Stimulated activated effector memory CD8-positive, alpha-beta T cell treated with anti-CD3 and anti-CD28 coated beads, Interleukin-12 subunit alpha, Interleukin-12 subunit beta, amount 100 ng/mL, for 72 hours (primary cell): ENCODE results near the gene UNC93A.
"Not testable (repeated sequence)": the region's sequence is repeated elsewhere in the genome, so short reads cannot be mapped to it uniquely, and the experiment has no call there.

Experiments used
- ATAC-seq: fragments of 150-1000 bp; cut with Tn5 transposase; 2 replicates; pipeline ENCODE4 v1.10.0; 2021
- DNase-seq, 2 donors: peaks; one replicate each; pipeline ENCODE4 v3.0.0; 2021 to 2022; ENCODE audit warnings: low spot score in 2 of 2
- H3K27ac Mint-ChIP-seq: one replicate; pipeline ENCODE4 v1.8.0; 2022; ENCODE audit warnings: mild to moderate bottlenecking, mixed read lengths
- H3K36me3 Mint-ChIP-seq: one replicate; pipeline ENCODE4 v1.8.0; 2022; ENCODE audit warnings: mild to moderate bottlenecking, mixed read lengths
- H3K4me1 Mint-ChIP-seq: one replicate; pipeline ENCODE4 v1.8.0; 2022; ENCODE audit warnings: mixed read lengths
- H3K4me3 Mint-ChIP-seq: one replicate; pipeline ENCODE4 v1.8.0; 2022; ENCODE audit warnings: mild to moderate bottlenecking, mixed read lengths
- H3K9me3 Mint-ChIP-seq: one replicate; pipeline ENCODE4 v1.8.0; 2022; ENCODE audit warnings: mixed read lengths

The UNC93A gene

DNA sequence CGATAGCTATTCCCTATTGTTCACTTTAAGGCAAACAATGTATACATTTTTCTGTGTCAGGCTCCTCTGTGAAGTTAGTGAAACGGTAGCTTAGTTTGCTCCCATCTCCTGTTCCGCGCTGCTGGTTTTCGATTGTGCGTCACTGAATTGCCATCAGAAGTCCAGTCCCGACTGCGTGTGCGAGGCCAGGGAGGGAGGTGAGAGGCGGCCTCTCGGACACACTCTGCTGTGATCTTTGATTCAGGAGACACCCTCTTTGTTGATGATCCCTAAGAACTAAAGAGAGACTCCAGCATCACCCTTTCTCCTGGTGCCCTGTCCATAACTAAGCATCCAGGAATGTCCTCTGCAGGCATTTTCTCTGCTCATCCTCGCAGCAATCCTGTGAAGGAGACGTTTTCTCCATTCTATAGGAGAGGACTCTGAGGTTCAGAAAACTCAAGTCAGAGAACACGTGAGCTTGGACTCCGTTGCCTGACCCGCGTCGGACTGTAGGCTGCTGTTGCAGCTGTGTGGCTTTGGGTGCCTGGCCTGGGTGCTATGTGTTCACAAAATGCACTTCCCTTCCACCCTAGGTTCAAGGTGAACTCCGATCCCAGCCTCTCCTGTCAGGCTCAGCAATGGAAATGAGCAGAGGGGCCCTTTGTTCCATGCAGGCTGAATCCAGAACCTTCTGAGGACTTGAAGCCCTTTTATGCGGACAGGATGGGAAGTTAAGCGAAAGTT is 24.1 kb upstream of the UNC93A start:
- Mint-ChIP-seq H3K27ac (no peak overlapping the region), H3K4me1 (no peaks in the 10 kb centered on the region), H3K9me3 (no peaks in the 10 kb centered on the region), H3K36me3 (no peaks in the 10 kb centered on the region), H3K4me3 (no peak overlapping the region)
- DNase-seq = no peak
- no peak for ATAC-seq

DNA sequence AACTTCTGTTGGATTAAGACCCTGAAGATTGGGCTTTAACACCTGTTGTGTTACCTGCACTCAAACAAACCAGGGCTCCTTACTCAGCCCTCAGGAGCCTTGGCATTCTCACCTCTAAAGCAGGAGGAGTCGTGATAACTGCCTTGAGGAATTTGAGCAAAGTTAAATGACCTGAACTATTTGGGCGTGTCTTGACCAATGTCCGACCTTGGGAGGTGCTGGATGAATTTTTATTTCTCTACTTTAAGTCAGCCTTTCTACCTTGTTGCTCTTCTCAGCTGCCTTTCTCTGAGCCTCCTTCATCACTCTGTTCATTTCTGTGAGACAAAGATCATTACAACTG is 23.6 kb upstream of the UNC93A start:
- not testable (repeated sequence) for H3K27ac Mint-ChIP-seq, ATAC-seq, H3K36me3 Mint-ChIP-seq, H3K4me3 Mint-ChIP-seq, DNase-seq, H3K9me3 Mint-ChIP-seq, H3K4me1 Mint-ChIP-seq

DNA sequence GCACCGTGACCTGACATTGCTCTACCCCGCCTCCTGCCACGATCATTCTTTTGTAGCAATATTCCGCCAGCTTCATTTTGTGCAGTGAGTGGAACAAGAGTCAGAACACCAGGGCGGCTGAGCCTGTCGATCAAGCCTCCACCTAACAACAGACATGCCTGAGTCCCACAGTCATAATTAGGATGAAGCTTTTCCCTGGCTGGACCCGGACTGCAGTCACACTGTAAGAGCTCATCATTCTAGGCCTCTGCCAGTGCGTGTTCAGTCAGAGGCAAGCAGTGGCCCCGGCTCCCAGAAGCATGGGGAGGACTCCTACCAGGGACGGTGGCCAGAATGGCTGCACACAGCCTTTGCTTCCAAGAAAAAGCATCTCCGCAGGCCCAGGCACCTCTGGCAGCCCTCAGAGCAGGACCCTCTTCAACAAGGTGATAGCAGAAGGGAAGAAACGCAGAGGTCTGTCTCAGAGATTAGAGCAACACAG is 23.2 kb upstream of the UNC93A start:
- H3K9me3 Mint-ChIP-seq = no peaks in the 10 kb centered on the region
- no peaks in the 10 kb centered on the region for H3K4me1 Mint-ChIP-seq
- H3K36me3 Mint-ChIP-seq = no peaks in the 10 kb centered on the region
- H3K27ac Mint-ChIP-seq = no peak overlapping the region
- ATAC-seq (no peak), DNase-seq (no peak)
- no peak overlapping the region for H3K4me3 Mint-ChIP-seq

DNA sequence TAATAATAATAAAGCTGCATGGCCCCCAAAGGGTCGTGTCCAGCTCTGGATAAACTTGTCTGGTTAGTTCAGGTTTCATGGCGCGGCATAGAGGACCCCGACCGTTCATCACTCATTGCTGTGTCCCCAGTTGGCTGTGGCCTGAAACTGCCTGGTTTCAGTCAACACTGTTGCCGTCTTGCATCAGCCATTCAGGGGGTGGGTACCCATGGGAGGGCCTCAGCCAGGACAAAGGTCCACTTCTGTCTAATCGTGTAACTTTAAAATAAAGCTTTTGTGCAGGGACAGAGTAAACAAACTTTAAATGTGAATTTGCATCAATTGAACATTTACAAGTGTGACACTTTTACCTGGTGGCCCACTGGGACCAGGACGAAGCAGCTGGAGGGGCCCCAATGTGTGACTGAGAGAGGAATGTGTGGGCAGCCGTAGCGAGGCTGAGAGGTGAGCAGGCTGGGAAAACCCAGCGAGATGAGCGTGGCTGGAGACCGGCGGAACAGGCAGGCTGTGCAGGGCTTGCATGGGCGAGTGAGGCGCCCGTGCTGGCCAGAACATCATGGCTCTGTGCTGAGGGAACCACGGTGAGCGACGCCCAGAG is 22.3 kb upstream of the UNC93A start:
- Mint-ChIP-seq H3K4me3 (no peak overlapping the region), H3K27ac (no peak overlapping the region), H3K9me3 (no peaks in the 10 kb centered on the region), H3K36me3 (no peaks in the 10 kb centered on the region), H3K4me1 (no peaks in the 10 kb centered on the region)
- DNase-seq = no peak
- ATAC-seq = no peak

DNA sequence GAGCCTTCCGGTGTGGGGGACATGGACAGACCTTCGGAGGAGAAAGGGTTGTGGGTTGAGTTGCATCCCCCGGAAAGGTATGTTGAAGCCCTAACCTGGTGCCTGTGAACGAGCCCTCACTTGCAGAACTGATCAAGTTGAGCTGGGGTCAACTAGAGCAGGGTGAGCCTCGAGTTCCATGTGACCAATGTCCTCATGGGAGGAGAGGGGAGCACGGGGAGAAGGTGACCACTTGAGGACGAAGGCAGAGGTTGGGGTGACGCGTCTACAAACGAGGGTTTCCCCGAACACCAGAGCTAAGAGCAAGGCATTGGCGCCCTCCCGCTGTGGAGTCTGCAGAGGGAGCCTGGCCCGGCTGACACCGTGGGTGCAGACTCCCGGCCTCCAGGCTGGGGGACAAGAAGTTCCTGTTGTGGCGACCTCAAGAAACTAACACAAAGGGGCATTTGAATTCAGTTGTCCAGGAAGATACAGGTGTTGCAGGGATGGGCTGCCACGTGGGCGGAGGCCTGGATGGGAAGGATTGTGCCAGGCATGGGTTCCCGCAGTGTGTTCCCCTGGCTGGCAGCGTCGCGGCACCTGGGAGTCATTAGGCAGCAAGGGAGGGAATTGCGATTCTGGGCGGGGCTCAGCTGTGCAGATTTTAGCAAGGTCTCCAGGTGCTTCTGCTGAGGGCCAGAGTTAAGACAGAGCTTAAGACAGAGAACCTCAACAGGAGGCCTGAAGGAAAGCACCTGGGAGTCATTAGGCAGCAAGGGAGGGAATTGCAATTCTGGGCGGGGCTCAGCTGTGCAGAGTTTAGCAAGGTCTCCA is 20.4 kb upstream of the UNC93A start:
- Mint-ChIP-seq H3K9me3 (no peaks in the 10 kb centered on the region), H3K27ac (no peak overlapping the region), H3K36me3 (no peaks in the 10 kb centered on the region), H3K4me1 (no peaks in the 10 kb centered on the region), H3K4me3 (no peak overlapping the region)
- no peak for DNase-seq
- ATAC-seq = no peak

DNA sequence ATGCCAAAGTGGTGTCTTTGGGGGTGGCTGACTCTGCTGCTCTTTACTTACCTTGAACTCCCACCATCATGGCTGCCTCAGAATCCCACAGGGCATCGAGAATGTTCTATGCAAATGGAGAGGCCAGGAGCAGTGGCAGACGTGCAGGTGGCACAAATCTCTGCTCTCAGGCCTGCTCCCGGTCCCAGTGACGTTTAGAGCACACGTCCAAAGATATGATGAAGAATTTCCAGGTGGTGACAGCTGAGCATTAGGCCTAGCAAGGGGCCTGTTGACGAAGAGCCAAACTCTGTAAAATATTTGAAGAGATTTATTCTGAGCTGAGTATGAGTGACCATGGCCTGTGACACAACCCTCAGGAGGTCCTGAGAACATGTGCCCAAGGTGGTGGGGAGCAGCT is 19.0 kb upstream of the UNC93A start:
- H3K36me3 Mint-ChIP-seq = no peaks in the 10 kb centered on the region
- no peak overlapping the region for H3K27ac Mint-ChIP-seq
- no peaks in the 10 kb centered on the region for H3K4me1 Mint-ChIP-seq
- no peaks in the 10 kb centered on the region for H3K9me3 Mint-ChIP-seq
- no peak overlapping the region for H3K4me3 Mint-ChIP-seq
- ATAC-seq (no peak), DNase-seq (no peak)

DNA sequence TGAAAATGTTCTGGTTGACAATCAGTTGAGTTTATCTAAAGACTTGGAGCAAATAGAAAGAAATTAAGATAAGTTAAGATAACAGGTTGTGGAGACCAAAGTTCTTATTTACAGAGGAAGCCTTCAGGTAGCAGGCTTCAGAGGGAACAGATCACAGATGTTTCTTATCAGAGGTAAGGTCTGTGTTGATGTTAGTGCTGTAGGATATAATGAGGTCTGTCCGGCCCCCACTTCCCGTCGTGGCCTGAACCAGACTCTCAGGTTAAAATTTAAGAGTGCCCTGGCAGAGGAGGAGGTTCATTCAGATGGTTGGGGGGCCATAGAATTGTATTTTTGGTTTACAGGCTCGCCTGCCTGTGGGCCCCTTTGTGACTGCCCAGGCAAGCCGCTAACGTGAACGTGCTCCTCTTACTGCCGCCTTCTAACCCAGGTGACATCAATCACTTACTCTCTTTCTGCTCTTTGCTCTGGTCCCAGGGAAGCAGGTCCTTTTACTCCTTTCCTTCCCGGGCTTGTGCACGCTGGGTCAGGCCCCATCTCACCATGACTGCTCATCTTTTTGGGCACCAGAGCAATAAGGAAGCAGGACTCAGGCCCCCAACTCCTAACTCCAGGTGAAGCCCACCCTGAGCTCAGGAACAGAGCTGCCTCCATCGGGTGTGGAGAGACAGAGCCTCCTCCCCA is 18.3 kb upstream of the UNC93A start:
- Mint-ChIP-seq H3K36me3 (no peaks in the 10 kb centered on the region), H3K27ac (peak overlapping the region; percentile 30), H3K4me3 (no peak overlapping the region), H3K4me1 (no peaks in the 10 kb centered on the region), H3K9me3 (no peaks in the 10 kb centered on the region)
- no peak for ATAC-seq
- DNase-seq = no peak

DNA sequence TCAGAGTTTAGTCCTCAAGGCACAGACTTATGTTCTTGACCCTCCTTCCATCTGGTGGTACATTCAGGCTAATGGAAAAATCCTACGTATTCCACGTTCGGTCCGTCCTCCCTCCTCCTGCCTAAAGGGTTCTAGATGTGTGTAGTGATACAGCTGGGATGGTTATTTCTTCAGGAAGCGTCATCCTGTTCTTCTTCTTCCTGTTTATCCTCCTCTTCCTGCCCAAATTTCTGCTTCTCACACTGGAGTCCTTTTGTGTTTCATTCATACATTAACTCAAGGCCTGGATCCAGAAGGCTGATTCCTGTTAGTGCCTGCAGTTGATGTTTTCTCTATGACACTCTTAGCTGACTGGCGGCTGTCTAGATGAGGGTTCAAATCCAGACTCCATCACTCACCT is 16.8 kb upstream of the UNC93A start:
- no peak overlapping the region for H3K4me3 Mint-ChIP-seq
- DNase-seq (no peak), ATAC-seq (no peak)
- no peaks in the 10 kb centered on the region for H3K9me3 Mint-ChIP-seq
- H3K4me1 Mint-ChIP-seq = no peaks in the 10 kb centered on the region
- H3K27ac Mint-ChIP-seq = no peak overlapping the region
- no peaks in the 10 kb centered on the region for H3K36me3 Mint-ChIP-seq

DNA sequence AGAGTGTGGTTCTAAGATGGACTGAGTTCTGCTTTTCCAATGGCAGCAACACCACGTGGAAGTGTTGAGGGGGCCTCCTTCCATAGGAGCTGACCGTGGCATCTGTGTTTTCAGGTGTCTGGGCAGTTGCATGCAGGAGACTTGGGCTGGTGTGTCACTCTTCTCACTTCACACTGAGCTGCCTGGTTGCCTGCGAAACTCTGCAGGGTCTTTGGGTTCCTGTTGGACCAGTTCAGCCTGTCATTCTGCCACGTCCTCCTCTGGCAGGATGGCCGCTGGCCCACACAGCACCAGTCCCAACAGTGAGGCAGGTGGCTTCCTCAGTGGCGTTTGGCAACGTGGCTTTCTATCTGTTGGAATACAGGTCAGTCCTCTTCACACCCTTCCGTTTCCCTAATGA is 16.1 kb upstream of the UNC93A start:
- no peak for DNase-seq

DNA sequence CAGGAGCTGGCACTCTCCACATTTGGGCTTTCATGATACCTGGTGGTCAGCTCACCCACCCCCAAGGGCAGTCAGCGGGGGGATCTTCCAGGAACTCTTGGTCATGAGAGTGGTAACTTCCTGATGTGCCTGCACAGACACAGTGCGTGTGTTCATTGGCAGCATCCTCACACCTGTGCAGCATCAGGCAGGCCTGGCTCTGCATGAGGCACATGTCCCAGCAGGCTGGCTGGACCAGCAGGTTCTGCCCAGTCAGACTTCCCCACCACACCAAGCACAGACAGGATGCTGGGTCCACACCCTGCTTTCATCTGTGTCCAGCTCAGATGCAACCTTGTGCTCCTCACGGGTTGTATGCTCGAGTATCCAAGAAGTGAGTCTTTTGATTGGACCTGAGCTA is 15.7 kb upstream of the UNC93A start:
- Mint-ChIP-seq H3K4me1 (no peaks in the 10 kb centered on the region), H3K4me3 (no peak overlapping the region), H3K36me3 (no peaks in the 10 kb centered on the region), H3K9me3 (no peaks in the 10 kb centered on the region), H3K27ac (peak overlapping the region; percentile 77)
- ATAC-seq (no peak), DNase-seq (no peak)

More for the DNA sequence above, 16.1 kb upstream of the UNC93A start:
- H3K36me3 Mint-ChIP-seq = no peaks in the 10 kb centered on the region
- no peak for ATAC-seq
- H3K4me3 Mint-ChIP-seq = no peak overlapping the region
- H3K9me3 Mint-ChIP-seq = no peaks in the 10 kb centered on the region
- no peaks in the 10 kb centered on the region for H3K4me1 Mint-ChIP-seq
- no peak overlapping the region for H3K27ac Mint-ChIP-seq

DNA sequence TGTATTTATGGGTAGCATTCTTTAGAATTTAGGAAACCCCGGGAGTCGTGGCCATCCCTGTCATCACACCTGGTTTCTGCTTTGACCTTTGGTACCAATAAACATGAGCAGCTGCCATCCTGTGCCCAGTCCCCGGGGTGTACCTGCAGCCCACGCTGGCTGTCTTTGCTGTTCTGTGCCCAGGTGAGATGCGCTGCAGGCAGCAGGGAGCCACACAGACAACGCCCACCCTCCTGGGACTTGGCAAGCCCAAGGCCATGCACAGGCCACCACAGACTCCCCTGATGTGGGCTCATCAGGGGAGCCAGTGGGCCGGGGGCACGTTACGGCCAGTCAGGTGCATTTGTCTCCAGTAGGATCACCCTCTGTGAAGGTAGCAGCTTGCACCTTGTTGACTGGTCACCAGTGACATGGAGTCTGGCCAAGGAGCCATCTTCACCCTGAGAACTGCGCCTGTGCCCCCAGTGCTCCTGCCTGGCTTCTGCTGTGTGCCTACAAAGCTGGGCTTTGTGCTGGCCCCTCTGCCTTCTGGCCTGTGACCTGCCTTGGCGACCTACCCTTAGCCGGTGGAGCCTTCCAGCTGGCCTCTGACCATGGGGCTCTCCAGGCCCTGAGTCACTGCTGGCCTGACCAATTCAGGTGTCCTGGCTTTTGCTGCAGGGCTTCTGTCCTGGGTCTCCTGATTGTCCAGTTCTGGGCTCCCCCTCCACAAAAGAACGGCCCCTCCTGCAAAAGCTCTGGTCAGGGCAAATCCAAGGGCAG is 14.2 kb upstream of the UNC93A start:
- Mint-ChIP-seq H3K27ac (no peak overlapping the region), H3K4me1 (no peaks in the 10 kb centered on the region), H3K36me3 (no peaks in the 10 kb centered on the region), H3K4me3 (no peak overlapping the region), H3K9me3 (no peaks in the 10 kb centered on the region)
- no peak for ATAC-seq
- no peak for DNase-seq

DNA sequence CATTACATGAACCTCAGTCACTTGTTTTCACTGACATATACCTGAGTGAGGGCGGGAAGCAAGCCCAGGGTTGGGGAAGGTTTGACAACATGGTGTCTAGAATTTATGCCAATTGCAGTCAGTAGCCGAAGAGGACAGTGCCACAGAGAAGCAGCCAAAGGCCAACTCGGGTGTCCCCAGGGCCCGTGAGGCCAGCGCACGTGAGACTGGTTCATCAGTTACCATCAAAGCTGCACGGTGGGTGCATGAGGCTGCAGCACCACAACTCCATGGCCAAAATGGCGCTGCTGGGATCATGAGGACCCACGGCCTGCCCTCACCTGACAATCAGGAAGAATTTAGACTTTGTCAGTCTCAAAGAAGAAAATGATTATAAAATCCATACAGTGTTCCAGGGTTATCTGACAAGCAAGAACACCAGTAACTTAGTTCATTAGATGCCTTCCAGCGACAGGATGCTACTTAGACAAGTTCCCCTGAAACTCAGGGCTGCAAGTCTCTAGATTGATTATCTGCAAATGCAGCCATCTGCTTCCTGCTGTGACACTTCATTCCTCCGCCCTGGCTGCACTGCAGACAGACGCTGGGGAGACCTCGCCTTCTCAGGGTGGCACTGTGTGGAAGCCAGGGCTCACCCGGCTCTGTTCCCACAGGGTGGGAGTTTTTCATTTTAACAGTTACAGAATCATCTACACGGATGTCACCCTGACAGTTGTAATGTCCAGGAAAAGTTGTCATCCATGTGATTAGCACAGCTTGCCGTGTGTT is 12.8 kb upstream of the UNC93A start:
- ATAC-seq, H3K4me3 Mint-ChIP-seq, H3K36me3 Mint-ChIP-seq, H3K9me3 Mint-ChIP-seq, DNase-seq, H3K27ac Mint-ChIP-seq, H3K4me1 Mint-ChIP-seq: not testable (repeated sequence)

DNA sequence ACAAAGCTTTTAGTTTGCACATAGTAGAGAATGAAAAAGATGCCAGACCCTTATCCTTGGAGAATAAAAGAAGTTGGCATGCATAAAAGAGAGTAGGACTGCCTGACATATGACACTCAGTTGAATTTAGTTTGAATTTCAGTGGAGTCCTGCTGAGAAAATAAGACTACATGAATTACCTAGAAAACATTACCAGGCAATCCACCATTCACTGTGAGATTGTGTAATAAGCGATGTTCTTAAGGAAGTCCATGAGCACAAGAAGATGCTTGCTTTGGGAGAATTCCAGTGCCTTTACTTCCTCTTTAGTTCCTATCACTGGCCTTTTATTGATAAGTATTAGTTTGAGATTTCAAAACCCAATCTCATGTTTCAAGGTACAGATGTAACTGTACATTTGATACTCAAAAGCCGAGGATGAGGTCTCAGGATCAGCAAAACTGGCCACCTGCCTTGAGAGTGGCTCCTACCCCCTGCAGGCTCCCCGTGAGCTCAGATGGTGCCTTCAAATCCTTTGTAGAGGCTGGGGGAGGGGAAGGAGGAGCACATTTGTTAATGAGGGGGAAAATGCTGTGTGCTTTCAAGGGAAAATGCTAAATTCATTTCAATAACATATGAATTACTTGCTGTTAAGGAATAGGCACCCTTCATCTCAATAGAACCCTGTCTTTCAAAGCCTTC is 11.2 kb upstream of the UNC93A start:
- Mint-ChIP-seq H3K9me3 (no peaks in the 10 kb centered on the region), H3K36me3 (no peaks in the 10 kb centered on the region), H3K27ac (no peak overlapping the region), H3K4me3 (no peak overlapping the region), H3K4me1 (no peaks in the 10 kb centered on the region)
- DNase-seq (no peak), ATAC-seq (no peak)

DNA sequence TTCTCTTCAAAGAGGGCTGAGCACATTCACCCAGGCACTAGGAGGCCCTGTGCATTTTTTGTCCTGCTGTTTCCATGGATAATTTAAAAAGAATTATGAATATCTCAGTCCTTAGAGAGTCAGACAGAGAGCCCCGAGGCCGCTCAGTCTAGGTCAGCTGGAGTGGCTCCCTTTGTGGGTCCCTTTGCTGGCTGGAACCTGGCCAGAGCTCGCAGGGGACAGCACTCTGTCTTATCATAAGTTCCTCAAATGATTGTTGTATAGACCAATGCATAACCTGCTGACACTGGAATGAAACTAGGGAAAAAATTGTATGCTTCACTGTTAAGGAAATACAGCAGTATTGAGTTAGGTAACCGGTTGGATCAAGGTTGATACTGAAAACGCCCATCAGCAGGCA is 10.6 kb upstream of the UNC93A start:
- H3K4me3 Mint-ChIP-seq, H3K36me3 Mint-ChIP-seq, ATAC-seq, DNase-seq, H3K9me3 Mint-ChIP-seq, H3K27ac Mint-ChIP-seq, H3K4me1 Mint-ChIP-seq: not testable (repeated sequence)
